Keratinocyte (primary cell): Measurements from ENCODE around the gene ITIH1. TPM values are rescaled to one million over a fixed set of nuclear protein-coding genes. Genes with fewer than 3 reads are reported as not detected.

ENCODE experiments used
- DNase-seq: peaks from one replicate; pipeline ENCODE4 v3.0.0-alpha.2; 2011; ENCODE audit warnings: low read depth, missing footprints, low spot score
- FAIRE-seq: peaks from 2 replicates; lab custom pipeline; 2011; peaks lifted over from hg19 to GRCh38; lab: Jason Lieb, UNC
- H2AFZ ChIP-seq: 2 replicates; pipeline ENCODE4 v1.6.0; 2012; ENCODE audit warnings: low read length, control low read depth, inconsistent platforms; ENCODE audit not compliant: control insufficient read depth
- H3K27ac ChIP-seq: 2 replicates; pipeline ENCODE4 v1.5.1; 2011; ENCODE audit warnings: low read length; ENCODE audit not compliant: control insufficient read depth, insufficient read depth
- H3K27me3 ChIP-seq: 3 replicates; pipeline ENCODE4 v1.6.0; 2011; ENCODE audit warnings: low read length; ENCODE audit not compliant: control insufficient read depth, insufficient read depth; ENCODE audit errors: extremely low read depth
- H3K36me3 ChIP-seq, 2 experiments: 2 replicates in 1 of 2; 3 replicates in 1 of 2; pipeline ENCODE4 v1.5.1; 2011; ENCODE audit warnings: low read length in 2 of 2, mild to moderate bottlenecking in 1 of 2; ENCODE audit not compliant: control insufficient read depth in 2 of 2, insufficient read depth in 2 of 2; ENCODE audit errors: extremely low read depth in 1 of 2
- H3K4me1 ChIP-seq: 3 replicates; pipeline ENCODE4 v1.5.1; 2011; ENCODE audit warnings: low read length; ENCODE audit not compliant: control insufficient read depth, insufficient read depth; ENCODE audit errors: extremely low read depth
- H3K4me2 ChIP-seq: 3 replicates; pipeline ENCODE4 v1.6.0; 2011; ENCODE audit warnings: low read depth, low read length; ENCODE audit not compliant: control insufficient read depth, insufficient read depth; ENCODE audit errors: extremely low read depth
- H3K4me3 ChIP-seq, 3 experiments: fragments of 200-600 bp in 1 of 3; sonication (generic) in 1 of 3; 2 replicates in 2 of 3; 3 replicates in 1 of 3; pipeline ENCODE4 v1.5.1; 2011 to 2016; ENCODE audit warnings: low read length in 3 of 3, mild to moderate bottlenecking in 3 of 3, control low read depth in 2 of 3, inconsistent platforms in 1 of 3, low read depth in 1 of 3, mixed read lengths in 1 of 3, mixed run types in 1 of 3, moderate library complexity in 1 of 3; ENCODE audit not compliant: control insufficient read depth in 2 of 3, insufficient read depth in 2 of 3; ENCODE audit errors: extremely low read depth in 1 of 3
- H3K79me2 ChIP-seq: 2 replicates; pipeline ENCODE4 v1.6.0; 2012; ENCODE audit warnings: low read length; ENCODE audit not compliant: control insufficient read depth, insufficient read depth
- H3K9ac ChIP-seq: 3 replicates; pipeline ENCODE4 v1.6.0; 2011; ENCODE audit warnings: low read length; ENCODE audit not compliant: control insufficient read depth, insufficient read depth; ENCODE audit errors: extremely low read depth
- H3K9me1 ChIP-seq: 3 replicates; pipeline ENCODE4 v1.6.0; 2011; ENCODE audit warnings: low read length; ENCODE audit not compliant: control insufficient read depth, insufficient read depth; ENCODE audit errors: extremely low read depth
- H3K9me3 ChIP-seq: 2 replicates; pipeline ENCODE4 v1.5.1; 2012; ENCODE audit warnings: low read depth, low read length; ENCODE audit not compliant: control insufficient read depth
- H4K20me1 ChIP-seq: 3 replicates; pipeline ENCODE4 v1.6.0; 2011; ENCODE audit warnings: low read length; ENCODE audit not compliant: control insufficient read depth, insufficient read depth; ENCODE audit errors: extremely low read depth
- CTCF ChIP-seq, 3 experiments: IDR thresholded peaks in 1 of 3; conservative IDR thresholded peaks in 1 of 3; optimal IDR thresholded peaks in 1 of 3; 2 replicates in 2 of 3; 3 replicates in 1 of 3; pipeline versions ENCODE3 to v1.5.1; 2011; ENCODE audit warnings: low read length in 3 of 3, mild to moderate bottlenecking in 3 of 3, moderate library complexity in 2 of 3, control low read depth in 1 of 3, inconsistent platforms in 1 of 3; ENCODE audit not compliant: insufficient read depth in 2 of 3; ENCODE audit errors: extremely low read depth in 1 of 3
- EZH2 ChIP-seq: IDR thresholded peaks from one replicate; pipeline ENCODE4 v1.6.1; 2012; ENCODE audit warnings: inconsistent platforms, mild to moderate bottlenecking, low read length, moderate library complexity
- dilution Hi-C: fragments of 300-500 bp; cut with MboI; formaldehyde crosslinking; loops from one replicate; pipeline ENCODE4 v1.7.0; 2020; ENCODE audit warnings: low sequenced_read_pairs; ENCODE audit not compliant: extremely low pct_ligation_motif_present
- polyA plus RNA-seq, 5 experiments: library from polyadenylated mRNA; depleted of rRNA in 3 of 5; stranded (reverse) in 3 of 5; stranded (forward) in 1 of 5; unstranded in 1 of 5; fragments of >200 nt; gene quantifications; 1 replicate in 1 of 5; 2 replicates in 3 of 5; 3 replicates in 1 of 5; pipeline versions ENCODE4 v1.2.1 to v1.2.3, GENCODE V29; 2011 to 2012; ENCODE audit warnings: missing spikeins in 2 of 5, low read depth in 1 of 5, low replicate concordance in 1 of 5

Gene ITIH1
- polyA plus RNA-seq, 1 donor (not counting 4 experiments of a cell fraction or from before 2014, with no cell fraction given), result not detected

- H3K4me2 ChIP-seq, result no peak overlapping the region
- peaks cover 26% of the 10 kb centered on the region for H3K27me3 ChIP-seq
- no peak overlapping the region for H2AFZ ChIP-seq
- H3K9me1 ChIP-seq, result no peaks in the 10 kb centered on the region
- dilution Hi-C loops, result no loop called here
- H3K79me2 ChIP-seq, result no peaks in the 10 kb centered on the region
- no peak for TF ChIP-seq EZH2
- TF ChIP-seq CTCF (optimal IDR thresholded peaks at IDR 0.05 in 1 of 3, IDR thresholded peaks at IDR 0.05 in 1 of 3, conservative IDR thresholded peaks at IDR 0.05 in 1 of 3; ENCODE audit: extremely low read depth in 1 of 3, insufficient read depth in 2 of 3, low read length in 3 of 3), result no peak
- H3K27ac ChIP-seq, result no peak overlapping the region
- no peaks in the 10 kb centered on the region for H3K9me3 ChIP-seq
- no peaks in the 10 kb centered on the region for H3K36me3 ChIP-seq
- no peak overlapping the region for H3K9ac ChIP-seq
- FAIRE-seq, result no peak
- H3K4me1 ChIP-seq, result no peaks in the 10 kb centered on the region
- DNase-seq, result no peak
- no peak overlapping the region for H3K4me3 ChIP-seq
- H4K20me1 ChIP-seq, result no peaks in the 10 kb centered on the region
These were observed 2.6 kb downstream of the ITIH1 start for GRCh38 chr3:52779837-52780585.

GRCh38 chr3:52781741-52782140, 4.3 kb downstream of the ITIH1 start:
- Histone ChIP-seq H3K27me3 (peaks cover 26% of the 10 kb centered on the region), H3K36me3 (no peaks in the 10 kb centered on the region), H3K27ac (no peak overlapping the region), H4K20me1 (no peaks in the 10 kb centered on the region), H2AFZ (no peak overlapping the region), H3K9me1 (no peaks in the 10 kb centered on the region), H3K4me3 (no peak overlapping the region), H3K4me2 (no peak overlapping the region), H3K4me1 (no peaks in the 10 kb centered on the region), H3K79me2 (no peaks in the 10 kb centered on the region), H3K9ac (no peak overlapping the region), H3K9me3 (no peaks in the 10 kb centered on the region)
- no peak for FAIRE-seq
- dilution Hi-C loops, result no loop called here
- no peak for TF ChIP-seq EZH2
- no peak for TF ChIP-seq CTCF (optimal IDR thresholded peaks at IDR 0.05 in 1 of 3, IDR thresholded peaks at IDR 0.05 in 1 of 3, conservative IDR thresholded peaks at IDR 0.05 in 1 of 3; ENCODE audit: extremely low read depth in 1 of 3, insufficient read depth in 2 of 3, low read length in 3 of 3)
- DNase-seq, result no peak
